ENCODE measurements around the gene OR7A10.

Gene OR7A10

DNA sequence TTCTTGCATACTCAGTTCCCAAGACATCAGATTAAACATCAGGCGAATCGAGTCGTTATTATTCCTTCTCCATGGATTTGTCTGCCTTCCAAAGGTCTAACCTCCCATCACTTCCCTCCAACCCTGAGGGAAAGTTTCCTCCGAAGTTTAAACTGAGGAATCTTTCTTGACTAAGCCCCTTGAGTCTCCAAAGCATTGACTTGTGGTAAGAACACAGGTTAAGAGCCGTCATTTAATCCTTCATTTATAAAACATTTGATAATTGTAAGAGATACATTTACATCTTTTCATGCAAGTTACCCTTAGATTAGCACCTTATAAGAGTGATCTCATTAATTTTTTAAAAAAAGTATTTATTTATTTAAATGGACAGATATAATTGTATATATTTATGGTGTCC, at the start of gene OR7A10:
Gene OR7A10 (minus strand): TSS at position 101 of the 400 bp plus-strand sequence. CDS start 7,045 bp downstream, outside the sequence.
- ATAC-seq = no peak

DNA sequence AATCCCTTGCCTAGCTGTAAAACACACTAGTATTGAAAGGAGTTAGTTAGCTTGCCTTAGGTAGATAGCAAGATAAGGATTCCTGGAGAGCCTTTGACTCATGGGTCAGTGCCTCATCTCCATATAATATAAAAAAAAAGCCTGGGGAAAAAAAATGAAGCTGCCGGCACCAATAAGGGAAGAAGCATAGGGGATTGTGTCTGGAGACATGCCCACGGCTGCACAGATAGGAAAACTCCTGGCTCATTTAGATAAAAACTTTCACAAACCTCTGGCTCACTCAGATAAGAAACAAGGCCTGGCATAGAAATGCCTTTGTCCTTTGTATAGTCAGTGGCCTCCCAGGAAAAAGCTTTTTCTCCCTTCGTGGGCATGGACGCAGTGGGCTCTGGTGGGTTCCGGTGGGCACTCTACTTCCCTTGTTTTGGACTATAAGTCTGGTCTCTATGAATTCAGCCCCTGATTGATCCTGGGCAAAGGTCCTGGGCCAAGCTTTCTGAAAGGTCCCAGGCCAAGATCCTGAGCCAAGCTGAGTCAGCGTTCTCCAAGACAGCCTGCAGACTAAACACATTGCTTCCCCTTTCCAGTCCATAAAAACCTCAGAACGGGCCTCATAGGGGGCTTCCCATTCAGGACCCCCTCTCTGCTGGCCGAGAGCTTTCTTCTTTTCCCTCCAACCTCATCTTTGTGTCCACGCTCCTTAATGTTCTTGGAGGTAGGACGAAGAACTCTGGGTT, 42.1 kb upstream of the OR7A10 start:
- DNase-seq (no peak), ATAC-seq (no peak)

More for the DNA sequence above, at the start of gene OR7A10:
- no peak for DNase-seq

DNA sequence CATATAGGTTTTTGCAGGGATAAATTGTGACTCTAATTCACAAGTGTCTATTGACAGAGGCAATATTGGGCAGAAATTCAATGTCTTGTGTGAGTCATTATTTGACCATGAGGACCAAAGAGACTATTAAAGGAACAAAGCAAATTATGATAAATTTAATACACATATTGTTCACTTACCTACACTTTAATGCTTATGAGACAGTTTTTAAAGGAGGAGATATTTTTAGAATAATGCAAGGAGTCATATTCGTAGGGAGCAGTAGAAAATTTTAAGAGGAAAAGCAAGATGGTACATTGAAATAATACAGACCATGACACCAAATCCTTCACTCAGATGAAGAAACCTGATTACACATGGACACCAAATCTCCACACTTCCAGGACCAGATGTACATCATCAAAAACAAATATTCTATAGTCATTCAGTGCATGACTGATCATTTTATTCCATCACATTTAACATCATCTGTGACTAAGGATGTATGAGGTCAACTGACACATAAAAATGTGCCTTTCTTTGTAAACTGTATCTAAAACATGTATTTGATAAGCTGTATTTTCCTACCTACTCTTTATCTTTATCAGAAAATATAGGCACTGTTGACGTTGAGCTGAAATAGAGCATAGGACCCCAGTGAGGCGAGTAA, 41.4 kb upstream of the OR7A10 start:
- ATAC-seq (no peak), DNase-seq (no peak)

DNA sequence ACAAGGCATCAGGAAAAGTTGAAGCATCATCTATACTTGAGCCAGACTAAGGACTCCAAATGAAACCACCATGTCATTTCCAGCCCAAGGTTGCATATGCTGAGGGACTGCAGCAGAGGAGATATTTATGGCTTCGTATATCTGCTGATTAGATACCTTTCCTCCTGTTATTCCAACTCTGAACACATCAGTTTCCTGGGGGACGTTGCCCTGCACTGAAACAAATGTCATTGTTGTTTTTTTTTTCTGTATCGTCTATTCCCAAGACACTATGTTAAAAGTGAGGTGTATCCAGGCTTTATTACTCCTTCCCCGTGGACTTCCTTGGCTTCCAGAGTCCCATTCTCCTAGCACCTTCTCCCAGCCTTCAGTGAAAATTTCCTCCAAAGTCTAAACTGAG, 37.3 kb upstream of the OR7A10 start, which contains the start of gene OR7A17:
Gene OR7A17 (minus strand): TSS at position 101 of the 400 bp plus-strand sequence. CDS start 4,777 bp downstream, outside the sequence.
- ATAC-seq (no peak), DNase-seq (no peak)

DNA sequence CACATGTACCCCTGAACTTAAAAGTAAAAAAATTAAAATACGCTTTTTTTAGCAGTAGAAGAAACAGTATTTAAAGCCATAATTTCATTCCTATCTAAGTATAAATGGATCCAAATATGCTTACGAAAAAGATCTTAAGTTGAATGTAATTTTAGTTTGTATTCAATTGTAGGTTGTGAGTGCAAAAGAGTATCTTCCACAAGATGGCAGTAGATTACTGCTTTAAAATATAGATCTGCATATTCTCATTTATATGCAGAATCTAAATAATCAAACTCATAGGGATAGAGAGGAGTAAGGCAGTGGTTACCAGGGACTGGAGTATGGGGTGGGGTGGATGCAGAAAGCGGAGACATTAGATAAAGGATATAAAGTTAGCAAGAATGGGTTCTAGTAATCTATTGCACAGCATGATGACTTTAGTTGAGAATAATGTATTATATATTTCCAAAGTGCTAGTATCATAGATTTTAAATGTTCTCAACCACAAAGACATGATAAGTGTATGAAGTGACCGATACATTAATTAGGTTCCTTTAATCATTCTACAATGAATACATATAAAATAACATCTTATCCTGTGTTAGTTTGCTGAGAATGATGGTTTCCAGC, 23.0 kb upstream of the OR7A10 start:
- DNase-seq (no peak), ATAC-seq (no peak)

DNA sequence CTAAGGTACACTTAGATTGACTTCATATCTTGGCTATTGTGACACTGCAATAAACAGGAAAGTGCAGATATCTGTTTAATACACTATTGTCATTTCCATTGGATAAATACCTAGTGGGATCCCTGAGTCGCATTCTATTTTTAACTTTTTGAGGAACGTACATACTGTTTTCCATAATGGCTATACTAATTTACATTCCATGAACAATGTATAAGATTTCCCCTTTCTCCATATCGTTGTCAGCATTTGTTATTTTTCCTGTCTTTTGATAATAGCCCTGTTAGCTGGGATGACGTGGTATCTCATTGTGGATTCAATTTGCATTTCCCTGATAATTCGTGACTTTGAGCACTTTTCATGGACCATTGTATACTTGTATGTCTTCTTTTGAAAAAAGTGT, 19.8 kb upstream of the OR7A10 start:
- no peak for ATAC-seq

DNA sequence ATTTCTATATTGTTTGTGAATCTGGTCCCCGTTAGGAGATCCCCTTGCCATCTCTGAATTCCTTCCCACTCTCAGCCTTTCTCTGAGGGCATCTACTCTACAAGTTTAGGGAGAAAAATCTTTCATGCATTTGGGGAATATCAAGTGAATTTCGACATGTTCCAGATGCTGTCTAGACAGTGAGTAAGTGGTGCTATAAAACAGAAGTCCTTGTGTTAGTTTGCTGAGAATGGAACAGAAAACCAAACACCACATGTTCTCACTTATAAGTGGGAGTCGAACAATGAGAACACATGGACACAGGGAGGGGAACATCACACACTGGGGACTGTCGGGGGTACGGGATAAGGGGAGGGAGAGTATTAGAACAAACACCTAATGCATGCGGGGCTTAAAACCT, 5.1 kb downstream of the OR7A10 start:
- no peak for DNase-seq
- ATAC-seq = no peak

More for the DNA sequence above, 19.8 kb upstream of the OR7A10 start:
- DNase-seq = no peak

DNA sequence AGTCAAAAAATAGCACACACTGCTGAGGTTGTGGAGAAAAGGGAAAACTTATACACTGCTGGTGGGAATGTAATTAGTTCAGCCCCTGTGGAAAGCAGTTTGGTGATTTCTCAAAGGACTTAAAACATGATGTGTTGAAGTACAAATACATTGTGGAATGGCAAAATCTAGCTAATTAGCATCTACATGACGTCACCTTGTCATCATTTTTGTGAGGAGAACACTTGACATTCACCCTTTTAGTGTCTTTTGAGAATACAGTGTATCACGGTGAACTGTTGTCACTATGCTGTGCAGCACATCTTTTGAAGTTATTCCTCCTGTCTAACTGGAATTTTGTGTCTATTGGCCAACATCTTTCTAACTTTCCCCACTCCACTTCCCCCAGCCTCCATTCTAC, 5.6 kb downstream of the OR7A10 start:
- DNase-seq (no peak), ATAC-seq (no peak)

DNA sequence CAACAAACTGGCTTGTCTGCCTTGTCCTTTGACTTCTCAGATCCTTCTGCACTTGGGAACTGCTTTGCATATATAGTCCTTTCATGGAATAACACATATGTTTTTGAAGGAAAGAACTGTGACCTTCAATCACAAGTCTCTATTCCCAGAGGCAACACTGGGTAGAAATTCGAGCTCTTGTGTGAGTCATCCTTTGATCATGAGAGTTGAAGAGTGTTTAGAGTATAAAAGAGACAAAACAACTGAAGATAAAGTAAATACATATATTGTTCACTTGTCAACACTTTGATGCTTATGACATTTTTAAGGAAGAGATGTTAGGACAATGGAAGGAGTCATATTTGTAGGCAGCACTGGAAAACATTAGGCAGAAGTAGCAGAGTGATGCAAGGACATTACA, 8.5 kb downstream of the OR7A10 start:
- DNase-seq (no peak), ATAC-seq (no peak)

DNA sequence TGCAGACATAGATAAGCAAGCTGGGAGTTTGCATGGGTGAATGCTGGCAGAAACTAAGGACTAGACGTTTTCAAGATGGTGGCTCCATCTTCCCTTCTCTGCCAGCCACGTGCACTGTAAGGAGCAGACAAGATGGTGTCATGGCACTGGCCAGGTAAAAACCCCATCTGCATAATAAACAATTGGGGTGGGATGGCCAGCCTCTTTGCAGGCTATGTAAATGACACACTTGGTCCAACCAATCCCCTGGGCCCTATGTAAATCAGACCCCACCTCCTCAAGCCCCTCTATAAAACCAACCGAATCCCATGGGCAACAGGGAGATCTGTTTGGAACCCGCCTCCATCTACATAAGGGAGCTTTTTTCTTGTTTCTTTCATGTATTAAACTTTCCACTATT, 11.3 kb downstream of the OR7A10 start:
- no peak for ATAC-seq

DNA sequence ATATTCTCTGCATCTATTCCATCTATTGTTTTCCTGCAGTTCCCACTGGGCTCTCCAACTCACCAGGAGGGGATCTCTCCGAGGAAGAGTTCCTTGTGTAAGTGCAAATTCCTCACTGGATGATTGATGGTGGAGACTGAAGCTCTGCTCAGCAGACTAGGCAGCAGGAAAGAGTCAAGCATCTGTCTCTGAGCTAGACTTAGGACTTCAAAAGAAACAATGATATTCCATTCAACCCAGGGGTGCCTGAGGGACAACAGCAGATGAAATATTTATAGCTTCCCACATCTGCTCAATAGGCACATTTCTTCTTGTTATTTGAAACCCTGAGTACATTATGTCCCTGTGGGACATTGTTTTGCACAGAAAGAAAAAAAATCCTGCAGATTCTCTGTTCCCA, 13.7 kb downstream of the OR7A10 start, which contains the start of the genes OR7A5 and OR7C1:
Gene OR7A5 (minus strand): TSS at position 175 of the 400 bp plus-strand sequence. CDS start 6,944 bp downstream, outside the sequence.
Gene OR7C1 (minus strand): TSS at position 175 of the 400 bp plus-strand sequence. CDS start 35,049 bp downstream, outside the sequence.
- no peak for DNase-seq
- no peak for ATAC-seq

More for the DNA sequence above, 11.3 kb downstream of the OR7A10 start:
- no peak for DNase-seq

DNA sequence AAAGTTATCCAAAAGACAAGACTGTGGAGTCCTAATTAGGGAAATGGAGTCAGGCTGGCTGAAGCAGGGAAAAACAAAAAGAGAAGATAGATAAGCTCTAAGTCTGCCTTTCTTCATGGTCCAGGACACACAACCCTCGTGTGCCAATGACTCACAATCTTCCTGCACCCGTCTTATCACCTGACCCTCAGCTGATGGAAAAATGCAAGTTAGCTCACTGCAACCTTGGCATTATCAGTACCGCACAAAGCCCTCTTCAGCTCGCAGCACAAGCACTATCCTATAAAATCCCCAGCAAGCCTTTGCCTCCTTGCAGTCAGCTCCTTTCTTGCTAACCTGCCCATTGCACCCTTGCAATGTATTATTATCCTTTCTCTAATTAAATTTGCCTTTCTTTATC, 18.0 kb downstream of the OR7A10 start:
- DNase-seq (no peak), ATAC-seq (no peak)

DNA sequence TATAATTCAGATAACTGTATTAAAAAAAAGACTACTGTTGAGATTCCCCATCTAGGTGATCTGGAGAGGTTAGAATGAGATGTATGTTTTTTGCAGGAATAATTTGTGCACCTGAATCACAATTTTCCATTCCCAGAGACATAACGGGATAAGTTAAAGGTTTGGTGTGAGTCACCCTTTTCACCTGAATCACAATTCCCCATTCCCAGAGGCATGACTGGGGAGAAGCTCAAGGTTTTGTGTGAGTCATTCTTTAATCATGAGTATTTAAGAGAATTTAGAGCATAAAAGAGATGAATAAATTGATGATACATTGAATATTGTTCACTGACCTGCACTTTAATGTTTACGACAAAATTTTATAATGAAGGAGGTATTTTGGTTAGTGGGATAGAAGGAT, 22.7 kb downstream of the OR7A10 start:
- DNase-seq (no peak), ATAC-seq (no peak)

DNA sequence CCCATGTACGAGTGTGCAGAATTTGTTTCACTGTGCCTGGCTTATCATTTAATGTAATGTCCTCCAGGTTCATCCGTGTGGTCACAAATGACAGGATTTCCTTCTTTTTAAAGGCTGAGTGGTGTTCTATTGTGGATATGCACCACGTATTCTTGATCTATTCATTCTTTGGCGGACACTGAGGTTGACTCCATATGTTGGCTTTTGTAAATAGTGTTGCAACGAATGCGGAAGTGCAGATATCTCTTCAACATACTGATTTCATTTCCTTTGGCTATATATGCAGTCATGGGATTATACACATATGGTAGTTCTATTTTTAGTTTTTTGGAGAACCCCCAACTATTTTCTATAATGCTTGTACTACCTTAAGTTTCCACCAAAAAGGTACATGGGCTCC, 26.8 kb downstream of the OR7A10 start:
- ATAC-seq (no peak), DNase-seq (no peak)

DNA sequence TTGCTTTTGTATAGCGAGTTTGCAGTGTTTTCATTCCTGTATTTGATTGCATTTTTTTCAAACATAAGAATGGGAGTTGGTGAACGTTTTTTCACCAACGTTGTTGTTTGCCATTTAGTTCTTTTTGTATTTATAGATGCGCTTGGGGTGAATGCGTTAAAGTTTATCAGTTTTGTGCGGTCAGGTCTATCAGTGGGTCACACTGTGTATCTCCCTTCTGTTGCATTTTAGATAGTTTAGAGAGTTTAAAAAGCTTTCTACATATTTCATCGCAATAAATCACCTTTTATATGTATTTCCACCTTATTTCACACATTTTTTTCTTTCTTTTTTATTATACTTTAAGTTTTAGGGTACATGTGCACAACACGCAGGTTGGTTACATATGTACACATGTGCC, 30.1 kb downstream of the OR7A10 start:
- no peak for ATAC-seq
- DNase-seq = no peak

DNA sequence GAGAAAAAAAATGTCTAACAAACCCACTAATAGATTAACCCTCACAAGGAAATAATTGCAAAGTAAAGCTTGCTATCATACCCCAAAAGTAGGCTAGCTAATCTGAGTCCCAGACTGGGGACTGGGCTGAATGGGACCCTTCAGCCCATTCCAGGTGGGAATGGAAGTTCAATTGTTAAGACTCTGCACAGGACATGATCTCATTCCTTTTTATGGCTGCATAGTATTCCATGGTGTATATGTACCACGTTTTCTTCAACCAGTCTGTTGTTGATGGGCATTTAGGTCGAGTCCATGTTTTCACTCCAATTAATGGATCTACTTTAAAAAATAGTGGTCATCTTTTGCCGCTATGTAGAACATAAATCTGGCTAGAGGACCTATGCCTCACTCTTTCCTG, 31.7 kb downstream of the OR7A10 start:
- no peak for DNase-seq
- no peak for ATAC-seq

DNA sequence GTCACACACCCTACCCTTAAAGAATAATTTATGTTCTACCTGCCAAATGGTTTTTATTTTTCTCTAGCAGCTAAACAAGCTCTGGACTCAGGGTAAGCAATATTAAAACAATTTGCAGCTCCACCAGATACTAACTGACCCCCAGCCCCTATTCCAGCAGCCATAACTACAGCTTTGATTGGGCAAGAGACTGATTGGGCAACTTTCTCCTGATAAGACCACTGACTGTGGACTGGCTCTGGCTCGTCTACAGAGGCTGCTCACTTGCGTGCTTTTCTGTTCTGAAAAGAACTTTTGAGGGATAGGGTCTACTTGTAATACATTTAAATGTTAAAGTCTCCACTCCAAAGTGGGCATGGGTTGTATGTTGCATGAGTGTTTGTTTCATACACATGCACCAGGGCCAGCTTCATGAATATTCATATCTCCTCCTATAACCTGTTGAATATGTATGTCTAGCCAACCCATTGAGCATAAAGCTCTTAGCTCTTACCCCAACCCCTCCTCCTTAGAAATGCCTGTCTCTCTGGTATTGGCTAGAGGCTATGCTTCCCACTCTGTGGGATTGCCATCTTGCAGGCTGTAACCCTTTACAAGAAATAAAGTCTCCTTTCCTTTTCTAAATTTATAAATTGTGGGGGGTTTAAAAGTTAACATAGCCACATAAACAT, 33.6 kb downstream of the OR7A10 start:
- no peak for ATAC-seq

DNA sequence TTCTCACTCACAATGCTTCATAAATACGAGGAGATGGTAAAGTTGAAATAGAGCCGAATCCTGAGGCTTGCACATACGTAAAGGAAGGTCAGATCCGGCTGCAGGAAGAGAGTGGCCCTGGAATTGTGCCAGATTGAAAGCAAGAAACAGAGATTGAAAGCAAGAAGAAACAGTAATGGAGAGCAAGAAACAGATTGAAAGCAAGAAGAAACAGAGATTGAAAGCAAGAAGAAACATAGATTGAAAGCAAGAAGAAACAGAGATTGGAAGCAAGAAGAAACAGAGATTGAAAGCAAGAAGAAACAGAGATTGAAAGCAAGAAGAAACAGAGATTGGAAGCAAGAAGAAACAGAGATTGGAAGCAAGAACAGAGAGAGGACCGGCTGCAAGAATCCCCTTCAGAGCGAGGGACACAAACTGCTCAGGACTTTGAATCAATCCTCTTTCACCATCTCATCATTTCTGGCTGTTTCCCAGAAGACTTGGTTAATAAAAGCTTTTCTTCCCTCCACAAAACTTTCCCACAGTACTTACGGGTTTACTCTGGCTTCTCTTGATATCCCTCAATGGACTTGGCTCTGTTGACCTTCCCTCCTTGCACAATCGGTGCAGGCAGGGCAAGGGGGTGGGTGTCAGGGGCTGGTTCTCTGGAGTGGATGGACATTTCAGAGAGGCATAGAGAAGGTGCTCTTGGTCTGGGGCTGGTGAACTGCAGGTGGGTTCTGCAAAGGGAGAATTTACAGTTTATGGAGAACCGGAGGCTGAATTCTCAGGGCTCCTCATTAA, 39.3 kb downstream of the OR7A10 start:
- ATAC-seq (no peak), DNase-seq (no peak)

More for the DNA sequence above, 33.6 kb downstream of the OR7A10 start:
- no peak for DNase-seq

DNA sequence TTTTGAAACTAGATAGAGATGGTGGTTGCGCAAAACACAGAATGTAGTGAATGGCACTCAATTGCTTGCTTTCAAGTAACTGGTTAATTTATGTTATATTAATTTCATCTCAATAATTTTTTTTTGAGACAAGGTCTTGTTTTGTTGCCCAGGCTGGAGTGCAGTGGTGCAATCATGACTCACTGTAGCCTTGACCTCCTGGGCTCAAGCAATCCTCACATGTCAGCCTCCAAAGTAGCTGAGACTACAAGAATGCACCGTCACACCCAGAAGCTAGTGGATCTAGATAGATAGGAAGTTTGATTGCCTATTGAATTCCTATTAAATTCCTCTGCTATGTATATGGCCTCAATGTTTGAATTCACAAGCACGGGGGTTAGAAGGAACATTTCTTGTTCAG, 44.0 kb downstream of the OR7A10 start:
- no peak for ATAC-seq

DNA sequence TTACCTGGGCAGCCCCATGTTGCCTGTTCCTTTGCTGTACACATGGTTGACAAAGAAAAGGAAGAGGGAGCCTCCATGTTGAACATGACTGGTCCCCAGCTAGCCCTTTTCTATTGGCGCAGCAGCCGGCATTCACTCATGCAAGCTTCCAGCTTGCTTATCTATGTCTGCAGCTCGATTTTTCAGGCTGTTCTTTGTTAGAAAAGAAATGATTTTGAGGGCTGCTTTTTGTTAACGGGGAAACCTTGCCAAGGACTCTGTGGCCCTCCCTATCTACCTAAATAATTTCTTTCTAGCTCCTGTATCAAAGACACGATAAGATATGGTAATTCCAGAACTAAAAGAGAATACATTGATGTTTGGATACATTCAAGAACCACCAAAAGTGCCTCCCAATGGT, 50.0 kb downstream of the OR7A10 start:
- no peak for DNase-seq
- ATAC-seq = no peak

More for the DNA sequence above, 44.0 kb downstream of the OR7A10 start:
- DNase-seq = no peak

DNA sequence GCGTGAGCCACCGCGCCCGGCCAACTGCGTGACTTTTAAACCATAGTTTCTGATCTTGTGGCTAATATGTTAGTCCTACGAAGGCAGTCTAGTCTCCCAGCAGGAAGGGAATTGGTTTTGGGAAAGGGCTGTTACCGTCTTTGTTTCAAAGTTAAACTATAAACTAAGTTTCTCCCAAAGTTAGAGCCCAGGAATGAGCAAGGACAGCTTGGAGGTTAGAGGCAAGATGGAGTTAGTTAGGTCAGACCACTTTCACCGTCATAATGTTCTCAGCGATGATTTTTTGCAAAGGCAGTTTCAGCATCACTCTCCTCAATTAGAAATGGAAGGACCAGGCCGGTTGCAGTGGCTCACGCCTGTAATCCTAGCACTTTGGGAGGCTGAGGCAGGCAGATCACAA, 52.7 kb downstream of the OR7A10 start:
- DNase-seq (no peak), ATAC-seq (no peak)
